Right atrium auricular region (tissue), 2 donors: ENCODE results near the gene GAMT. TPM values are rescaled to one million over a fixed set of nuclear protein-coding genes. Genes with fewer than 3 reads are reported as not detected.

ENCODE experiments used
- DNase-seq: peaks from one replicate; pipeline ENCODE4 v3.0.0-alpha.2; 2019; ENCODE audit warnings: low spot score
- H3K27ac ChIP-seq, 2 donors: fragments of 200-600 bp; sonication (generic); 1 replicate in 1 of 2; 2 replicates in 1 of 2; pipeline ENCODE4 v1.5.1; 2016 to 2019
- H3K27me3 ChIP-seq, 2 donors: fragments of 200-600 bp; sonication (generic); one replicate each; pipeline versions ENCODE4 v1.5.1 to v1.6.0; 2017 to 2019
- H3K36me3 ChIP-seq: fragments of 200-600 bp; sonication (generic); one replicate; pipeline ENCODE4 v1.5.1; 2016
- H3K4me1 ChIP-seq, 2 donors: fragments of 200-600 bp; sonication (generic); one replicate each; pipeline versions ENCODE4 v1.5.1 to v1.6.0; 2017 to 2019
- H3K4me3 ChIP-seq, 2 donors: fragments of 200-600 bp; sonication (generic); 1 replicate in 1 of 2; 2 replicates in 1 of 2; pipeline ENCODE4 v1.5.1; 2017 to 2019; ENCODE audit warnings: mild to moderate bottlenecking in 1 of 2, moderate library complexity in 1 of 2
- H3K9me3 ChIP-seq, 2 donors: fragments of 200-600 bp; sonication (generic); one replicate each; pipeline ENCODE4 v1.5.1; 2019
- total RNA-seq, 2 donors: library from RNA; depleted of rRNA; stranded (reverse); fragments of >200 nt; gene quantifications; one replicate each; pipeline ENCODE4 v1.1.0, GENCODE V29; 2016
- TF ChIP-seq, protein P1 (sequence below), 2 donors: fragments of 200-600 bp; sonication (generic); IDR thresholded peaks; one replicate each; pipeline ENCODE4 v1.5.1; 2019; ENCODE audit warnings: antibody characterized with exemption in 2 of 2

The GAMT gene
- total RNA-seq, 2 donors from 2014 or later = 45.8 to 92.5 TPM

GRCh38 chr19:1383017-1383311 lies 18.4 kb downstream of the GAMT start:
- Histone ChIP-seq H3K4me3 (peak overlapping the region in 1 of 2 donors; percentile 100), H3K36me3 (peaks cover under 1% of the 10 kb centered on the region), H3K27ac (peak overlapping the region in 1 of 2 donors; percentile 97), H3K27me3 (no peaks in the 10 kb centered on the region), H3K4me1 (peaks cover 0 to 52% of the 10 kb centered on the region in 2 donors), H3K9me3 (no peaks in the 10 kb centered on the region)
- TF ChIP-seq, protein P1, sequence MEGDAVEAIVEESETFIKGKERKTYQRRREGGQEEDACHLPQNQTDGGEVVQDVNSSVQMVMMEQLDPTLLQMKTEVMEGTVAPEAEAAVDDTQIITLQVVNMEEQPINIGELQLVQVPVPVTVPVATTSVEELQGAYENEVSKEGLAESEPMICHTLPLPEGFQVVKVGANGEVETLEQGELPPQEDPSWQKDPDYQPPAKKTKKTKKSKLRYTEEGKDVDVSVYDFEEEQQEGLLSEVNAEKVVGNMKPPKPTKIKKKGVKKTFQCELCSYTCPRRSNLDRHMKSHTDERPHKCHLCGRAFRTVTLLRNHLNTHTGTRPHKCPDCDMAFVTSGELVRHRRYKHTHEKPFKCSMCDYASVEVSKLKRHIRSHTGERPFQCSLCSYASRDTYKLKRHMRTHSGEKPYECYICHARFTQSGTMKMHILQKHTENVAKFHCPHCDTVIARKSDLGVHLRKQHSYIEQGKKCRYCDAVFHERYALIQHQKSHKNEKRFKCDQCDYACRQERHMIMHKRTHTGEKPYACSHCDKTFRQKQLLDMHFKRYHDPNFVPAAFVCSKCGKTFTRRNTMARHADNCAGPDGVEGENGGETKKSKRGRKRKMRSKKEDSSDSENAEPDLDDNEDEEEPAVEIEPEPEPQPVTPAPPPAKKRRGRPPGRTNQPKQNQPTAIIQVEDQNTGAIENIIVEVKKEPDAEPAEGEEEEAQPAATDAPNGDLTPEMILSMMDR (IDR thresholded peaks at IDR 0.05) = no peak
- DNase-seq = no peak

DNA sequence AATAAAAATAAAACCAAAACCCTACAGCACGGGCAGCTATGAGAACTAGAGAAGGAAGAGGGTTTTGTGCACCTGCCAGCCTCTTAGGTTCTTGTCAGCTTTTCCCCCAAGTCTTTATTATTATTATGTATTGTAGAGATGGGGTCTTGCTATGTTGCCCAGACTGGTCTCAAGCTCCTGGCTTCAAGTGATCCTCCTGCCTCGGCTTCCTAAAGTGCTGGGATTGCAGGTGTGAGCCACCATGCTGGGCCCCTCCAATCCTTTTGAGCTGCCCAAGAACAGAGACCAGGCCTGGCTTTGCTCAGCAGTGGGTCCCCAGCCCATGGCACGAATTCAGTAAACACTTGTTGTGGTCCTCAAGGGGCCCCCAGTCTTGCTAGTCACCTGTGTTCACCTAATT lies 19.1 kb downstream of the GAMT start:
- Histone ChIP-seq H3K27me3 (no peaks in the 10 kb centered on the region), H3K4me1 (peaks cover 0 to 45% of the 10 kb centered on the region in 2 donors), H3K4me3 (no peak overlapping the region), H3K9me3 (no peaks in the 10 kb centered on the region), H3K27ac (peak overlapping the region in 1 of 2 donors; percentile 97), H3K36me3 (peaks cover 8% of the 10 kb centered on the region)
- TF ChIP-seq, protein P1 (IDR thresholded peaks at IDR 0.05) = no peak
- DNase-seq = no peak

DNA sequence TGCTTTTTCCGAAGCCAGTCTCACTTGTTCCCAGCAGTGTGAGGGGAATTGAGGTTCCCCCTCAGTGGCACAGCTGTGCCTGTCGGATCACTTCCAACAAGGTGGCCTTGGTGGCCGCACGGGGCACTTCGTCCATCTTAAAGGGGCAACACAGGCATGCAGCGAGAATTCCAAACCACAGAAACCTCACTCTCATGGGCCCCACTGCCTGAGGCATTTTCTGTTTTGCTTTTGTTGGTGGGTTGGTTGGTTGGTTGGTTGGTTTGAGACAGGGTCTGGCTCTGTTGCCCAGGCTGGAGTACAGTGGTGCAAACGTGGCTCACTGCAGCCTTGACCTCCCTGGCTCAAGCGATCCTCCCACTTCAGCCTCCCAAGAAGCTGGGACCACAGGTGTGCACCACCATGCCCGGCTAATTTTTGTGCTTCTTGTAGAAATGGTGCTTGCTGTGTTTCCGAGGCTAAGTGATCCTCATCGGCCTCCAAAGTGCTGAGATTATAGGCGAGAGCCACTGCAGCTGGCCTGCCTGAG lies 21.3 kb downstream of the GAMT start:
- TF ChIP-seq, protein P1 (IDR thresholded peaks at IDR 0.05) = no peak
- H3K4me3 ChIP-seq = no peak overlapping the region
- DNase-seq = no peak

DNA sequence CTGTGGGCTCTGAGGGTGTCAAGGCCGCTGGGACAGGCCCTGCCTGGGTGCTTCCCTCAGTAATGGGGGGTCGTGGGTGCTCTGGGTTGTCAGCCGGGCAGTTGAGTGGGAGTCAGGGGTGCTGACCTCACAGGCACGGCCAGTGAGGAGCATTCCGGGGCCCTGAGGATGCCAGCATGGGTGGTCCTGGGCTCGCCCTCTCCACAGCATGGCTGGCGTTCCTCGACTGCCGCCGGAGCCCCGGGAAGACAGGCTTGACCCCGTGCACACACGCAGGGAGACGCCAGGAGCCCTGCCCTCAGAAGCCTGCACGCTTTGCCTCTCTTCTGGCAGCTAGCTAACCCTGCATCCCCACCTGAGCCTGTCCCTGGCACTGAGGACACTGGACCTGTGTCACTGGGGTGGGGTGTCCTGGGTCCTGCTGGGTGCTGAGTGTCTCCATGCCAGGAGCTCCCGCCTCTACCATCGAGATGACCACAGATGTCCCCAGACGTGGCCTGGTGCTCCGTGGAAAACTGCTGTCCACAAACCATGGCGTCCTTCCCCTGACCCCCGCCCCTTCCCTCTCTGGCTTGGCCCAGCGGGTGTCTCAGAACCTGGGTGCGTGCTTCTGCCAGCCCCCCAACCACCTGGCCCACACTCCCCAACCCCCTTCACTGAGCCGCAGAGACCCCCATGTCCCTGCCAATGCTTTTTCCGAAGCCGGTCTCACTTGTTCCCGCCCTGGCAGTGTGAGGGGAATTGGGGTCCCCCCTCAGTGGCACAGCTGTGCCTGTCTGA lies 22.0 kb downstream of the GAMT start:
- TF ChIP-seq, protein P1 (IDR thresholded peaks at IDR 0.05) = no peak
- Histone ChIP-seq H3K27ac (no peak overlapping the region), H3K4me3 (no peak overlapping the region), H3K27me3 (no peaks in the 10 kb centered on the region), H3K4me1 (peaks cover 0 to 20% of the 10 kb centered on the region in 2 donors), H3K9me3 (no peaks in the 10 kb centered on the region), H3K36me3 (peaks cover 19% of the 10 kb centered on the region)
- no peak for DNase-seq

More for the DNA sequence above, 21.3 kb downstream of the GAMT start:
- H3K36me3 ChIP-seq = peaks cover 17% of the 10 kb centered on the region
- H3K4me1 ChIP-seq = peaks cover 0 to 23% of the 10 kb centered on the region in 2 donors
- H3K27me3 ChIP-seq = no peaks in the 10 kb centered on the region
- no peaks in the 10 kb centered on the region for H3K9me3 ChIP-seq
- no peak overlapping the region for H3K27ac ChIP-seq

DNA sequence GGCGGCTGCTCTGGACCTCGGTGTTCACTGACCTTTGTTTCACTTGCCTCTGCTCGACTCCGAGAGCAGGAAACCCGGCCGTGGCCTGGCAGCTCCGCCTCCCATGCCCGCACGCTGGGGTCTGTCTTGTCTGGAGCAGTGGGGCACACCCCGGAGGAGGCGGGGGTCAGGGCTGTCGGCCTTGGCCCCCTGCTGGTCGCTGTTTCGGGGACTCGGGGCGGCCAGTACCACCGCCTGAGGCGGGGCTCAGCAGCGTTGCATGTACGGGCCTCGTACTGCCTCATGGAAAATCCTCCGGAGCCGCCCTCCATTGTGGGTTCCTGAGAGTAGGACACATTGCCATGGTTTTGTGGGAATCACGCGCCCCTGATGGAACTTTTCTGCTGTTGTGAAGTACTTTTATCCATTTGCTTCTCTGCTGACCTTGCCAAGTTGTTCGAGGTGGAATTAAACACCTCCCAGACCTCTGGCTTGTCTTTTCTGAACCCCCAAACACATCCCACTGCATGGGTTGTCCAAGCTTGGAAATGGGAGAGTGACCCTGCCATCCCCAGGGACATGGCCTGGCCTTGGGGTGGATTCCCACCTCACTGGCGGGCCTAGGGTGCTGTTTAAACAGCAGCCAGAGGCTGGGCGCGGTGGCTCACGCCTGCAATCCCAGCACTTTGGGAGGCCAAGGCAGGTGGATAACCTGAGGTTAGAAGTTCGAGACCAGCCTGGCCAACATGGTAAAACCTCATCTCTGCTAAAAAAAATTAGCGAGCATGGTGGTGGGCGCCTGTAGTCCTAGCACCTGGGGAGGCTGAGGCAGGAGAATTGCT lies 23.2 kb downstream of the GAMT start:
- Histone ChIP-seq H3K4me1 (peaks cover 0 to 30% of the 10 kb centered on the region in 2 donors), H3K36me3 (peaks cover 29% of the 10 kb centered on the region), H3K27ac (no peak overlapping the region), H3K4me3 (no peak overlapping the region), H3K9me3 (no peaks in the 10 kb centered on the region), H3K27me3 (no peaks in the 10 kb centered on the region)
- DNase-seq = no peak
- TF ChIP-seq, protein P1 (IDR thresholded peaks at IDR 0.05) = no peak
